GM18867 (cell line): ENCODE data around the gene CELSR1.

Experiments used
- ATAC-seq: cut with Tn5 transposase; IDR thresholded peaks from one replicate; pipeline ENCODE4 v1.9.1; 2021; ENCODE audit warnings: mild to moderate bottlenecking, moderate library complexity; ENCODE audit not compliant: unreplicated experiment

Gene CELSR1

DNA sequence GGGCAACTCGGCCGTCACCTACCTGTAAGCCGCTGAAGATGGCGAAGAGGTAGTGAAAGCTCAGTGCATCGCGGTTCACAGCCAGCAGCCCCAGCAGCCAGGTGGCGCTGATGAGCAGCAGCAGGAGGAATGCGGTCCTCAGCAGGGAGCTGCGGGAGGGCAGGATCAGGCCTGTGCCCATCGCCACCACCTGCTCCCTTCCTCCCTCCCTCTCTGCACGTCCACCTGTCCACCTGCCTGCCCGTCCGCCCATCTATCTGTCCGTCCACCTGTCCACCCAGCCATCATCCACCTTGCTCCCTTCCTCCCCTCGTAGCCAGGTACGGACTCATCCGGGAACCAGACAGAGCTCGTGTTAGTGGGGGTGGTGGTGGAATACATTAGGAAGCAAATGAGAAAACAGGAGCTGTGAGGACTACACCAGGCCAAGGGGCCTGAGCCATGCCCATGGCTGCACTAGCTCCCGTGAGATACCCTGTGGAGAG is 169.7 kb downstream of the CELSR1 start:
- no peak for ATAC-seq

GRCh38 chr22:46366801-46367706 is 170.4 kb downstream of the CELSR1 start:
- no peak for ATAC-seq

GRCh38 chr22:46366327-46366731 is 171.1 kb downstream of the CELSR1 start:
- no peak for ATAC-seq

GRCh38 chr22:46365166-46365624 is 172.2 kb downstream of the CELSR1 start:
- ATAC-seq: no peak

DNA sequence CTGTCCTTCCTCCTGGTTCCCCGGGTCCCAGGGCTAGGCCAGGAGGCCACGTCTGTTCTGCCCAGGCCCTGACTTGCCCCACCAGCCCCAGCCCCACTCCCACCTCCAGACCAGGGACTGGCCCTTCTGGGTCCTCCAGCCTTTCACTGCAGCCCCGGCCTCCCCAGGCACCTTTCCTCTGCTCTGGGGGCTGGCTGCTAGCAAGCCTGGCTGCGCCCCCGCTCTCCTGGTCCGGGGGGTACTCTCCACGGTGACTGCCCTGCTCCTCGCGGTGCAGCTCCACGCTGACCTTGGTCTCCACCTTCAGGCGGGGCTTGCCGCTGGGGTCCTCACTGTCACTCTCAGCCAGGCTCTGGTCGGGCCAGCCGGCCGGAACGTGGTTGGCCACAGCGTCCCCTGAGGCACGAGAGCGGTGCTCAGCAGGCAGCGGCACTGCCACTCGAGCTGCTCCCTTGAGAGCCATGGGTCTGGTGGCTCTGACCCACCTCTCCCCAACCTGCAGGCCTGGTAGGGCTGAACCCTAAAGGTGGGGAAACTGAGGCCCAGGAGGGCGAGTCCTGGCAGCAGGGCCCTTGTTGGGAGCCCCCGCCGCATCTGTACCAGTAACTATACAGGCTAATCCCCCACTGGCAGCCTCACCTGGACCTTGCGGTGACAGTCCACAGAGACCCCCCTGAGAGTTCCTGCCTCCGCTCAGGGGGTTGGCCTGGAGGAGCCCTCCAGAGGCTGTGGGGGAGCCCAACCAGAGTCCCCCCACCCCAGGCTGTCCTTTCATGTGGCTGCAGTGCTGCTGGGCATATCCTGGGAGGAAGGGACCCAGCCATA is 172.9 kb downstream of the CELSR1 start:
- ATAC-seq: no peak

GRCh38 chr22:46363611-46364321 is 173.7 kb downstream of the CELSR1 start:
- ATAC-seq: no peak

DNA sequence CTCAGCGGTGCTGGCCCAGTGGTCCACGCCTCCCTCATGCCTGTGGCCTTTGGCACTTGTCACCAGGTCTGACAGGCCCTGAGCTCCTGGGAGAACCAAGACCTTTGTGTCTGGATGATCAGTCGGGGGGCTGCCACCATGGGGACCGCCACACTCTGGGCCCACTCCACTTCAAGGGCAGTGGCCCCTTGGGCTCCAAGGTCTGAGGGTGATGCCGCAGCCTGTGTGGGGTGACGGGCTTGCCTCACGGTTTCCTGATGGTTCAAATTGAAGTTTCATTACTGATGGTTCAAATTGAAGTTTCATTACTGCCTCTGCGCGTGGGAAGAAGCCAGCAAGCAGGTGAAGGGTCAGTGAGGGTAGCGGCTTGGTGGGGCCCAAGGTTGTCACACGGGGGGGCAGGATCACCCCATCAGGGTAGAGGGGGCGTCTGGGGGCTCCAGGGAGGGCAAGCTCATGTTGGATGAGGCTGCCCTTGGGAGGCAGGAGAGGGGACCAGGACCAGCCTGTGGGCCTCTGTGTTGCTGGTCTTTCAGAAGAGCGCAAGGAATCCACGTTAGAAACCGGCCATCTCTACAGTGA is 174.4 kb downstream of the CELSR1 start:
- ATAC-seq: no peak

GRCh38 chr22:46362203-46362933 is 175.1 kb downstream of the CELSR1 start:
- no peak for ATAC-seq

DNA sequence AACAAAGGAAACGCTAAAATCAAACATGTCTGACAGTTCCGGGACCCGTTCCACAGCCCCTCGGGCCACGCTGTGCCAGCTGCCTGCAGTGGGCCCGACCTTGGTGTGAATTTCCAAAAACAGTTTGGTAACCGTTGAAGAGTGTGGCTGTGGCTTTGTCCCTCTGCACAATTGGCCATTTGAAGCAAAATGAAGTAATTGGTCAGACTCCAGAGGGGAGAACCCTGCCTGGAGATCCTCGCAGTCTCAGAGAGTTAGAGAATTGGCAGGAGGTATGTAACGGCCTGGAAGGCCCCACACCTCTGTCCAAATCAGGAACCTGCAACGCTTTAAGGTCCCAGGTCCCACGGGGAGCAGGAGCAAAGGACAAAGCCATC is 175.6 kb downstream of the CELSR1 start:
- no peak for ATAC-seq

DNA sequence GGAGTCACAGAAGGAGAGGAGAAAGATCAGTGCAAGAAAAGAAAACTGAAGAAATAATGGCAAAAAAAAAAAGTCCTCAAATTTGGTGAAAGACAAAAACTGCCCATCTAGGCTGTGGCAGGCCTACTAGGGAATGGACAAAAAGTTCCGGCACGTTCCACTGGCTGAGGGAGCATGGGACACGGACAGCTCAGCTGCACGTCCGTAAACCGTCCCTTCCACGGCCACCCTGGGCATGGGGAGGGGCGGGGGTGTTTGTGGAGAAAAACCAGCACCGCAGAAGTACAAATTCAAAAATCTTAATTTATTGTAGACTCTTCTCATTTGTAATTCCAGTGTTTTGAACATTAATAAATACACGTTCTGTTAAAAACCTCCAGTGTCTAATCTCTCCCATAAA is 176.5 kb downstream of the CELSR1 start:
- ATAC-seq: no peak

- ATAC-seq: no peak
Observed at GRCh38 chr22:46360097-46360496, 177.3 kb downstream of the CELSR1 start.

GRCh38 chr22:46359362-46359761 is 178.1 kb downstream of the CELSR1 start:
- ATAC-seq: no peak

GRCh38 chr22:46358766-46359165 is 178.7 kb downstream of the CELSR1 start:
- ATAC-seq: no peak

DNA sequence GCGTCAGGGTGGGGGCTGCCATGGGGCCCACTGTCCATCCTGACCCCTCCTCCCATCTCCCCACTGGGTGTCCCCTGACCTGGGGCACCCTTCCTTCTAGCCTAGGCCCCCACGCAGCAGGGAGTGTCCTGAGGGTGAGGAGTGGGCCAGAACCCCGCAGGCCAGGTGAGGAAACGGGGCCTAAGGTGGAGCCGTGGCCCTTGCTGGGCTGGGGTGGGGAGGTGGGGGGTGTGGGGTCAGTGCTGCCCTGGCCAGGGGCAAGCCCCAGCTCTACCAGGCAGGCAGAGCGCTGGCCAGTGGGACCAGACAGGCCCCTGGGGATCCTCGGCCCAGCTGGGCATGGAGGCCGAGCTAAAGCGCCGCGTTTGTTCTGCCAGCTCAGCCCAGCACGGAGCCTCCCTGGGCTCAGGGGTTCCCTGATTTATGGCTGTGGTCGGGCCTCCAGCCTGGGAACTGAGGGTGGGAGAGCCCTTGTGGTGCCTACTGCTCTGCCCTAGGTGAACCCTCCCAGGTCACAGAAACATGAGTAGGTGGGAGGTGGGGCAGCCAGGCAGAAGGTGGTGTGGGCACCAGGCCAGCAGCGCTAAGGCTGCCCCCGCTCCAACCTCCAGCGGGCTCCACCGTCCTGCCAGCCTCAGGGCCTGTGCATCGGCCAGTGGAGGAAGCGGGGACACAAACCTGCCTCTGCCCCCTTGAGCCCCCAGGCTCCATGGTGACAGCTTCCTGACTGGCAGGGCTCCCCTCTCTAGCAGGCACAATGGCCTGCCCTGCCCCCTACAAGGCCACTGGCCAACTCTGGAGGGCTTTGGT is 179.5 kb downstream of the CELSR1 start:
- ATAC-seq: no peak

- ATAC-seq: no peak
Observed at GRCh38 chr22:46356496-46357480, 180.6 kb downstream of the CELSR1 start.

GRCh38 chr22:46355996-46356471 is 181.4 kb downstream of the CELSR1 start:
- ATAC-seq: no peak

GRCh38 chr22:46355369-46355995 is 181.9 kb downstream of the CELSR1 start:
- ATAC-seq: no peak

DNA sequence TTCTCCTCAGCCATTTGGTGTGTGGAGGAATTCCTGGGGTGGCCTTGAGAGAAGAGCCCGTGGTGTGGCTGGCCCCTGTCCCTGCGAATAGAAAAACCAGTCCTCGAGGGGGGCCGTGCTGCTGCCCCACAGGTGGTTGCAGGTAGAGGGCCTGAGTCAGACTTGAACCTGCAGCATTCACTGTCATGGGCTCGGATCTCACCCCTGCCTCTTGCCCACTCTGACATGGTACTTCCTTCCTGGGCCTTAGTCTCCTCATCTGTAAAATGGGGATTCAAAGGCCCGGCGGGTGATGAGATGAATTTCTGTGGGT is 182.5 kb downstream of the CELSR1 start:
- no peak for ATAC-seq
